ENCODE results near the gene NAA50. TPM values are rescaled to one million over a fixed set of nuclear protein-coding genes. Genes with fewer than 3 reads are reported as not detected.

The NAA50 gene
- total and polyA plus RNA-seq, 2 of the 13 experiments (the other 11 are each of a cell fraction or from before 2014, with no cell fraction given), result 30.2 to 233 TPM

DNA sequence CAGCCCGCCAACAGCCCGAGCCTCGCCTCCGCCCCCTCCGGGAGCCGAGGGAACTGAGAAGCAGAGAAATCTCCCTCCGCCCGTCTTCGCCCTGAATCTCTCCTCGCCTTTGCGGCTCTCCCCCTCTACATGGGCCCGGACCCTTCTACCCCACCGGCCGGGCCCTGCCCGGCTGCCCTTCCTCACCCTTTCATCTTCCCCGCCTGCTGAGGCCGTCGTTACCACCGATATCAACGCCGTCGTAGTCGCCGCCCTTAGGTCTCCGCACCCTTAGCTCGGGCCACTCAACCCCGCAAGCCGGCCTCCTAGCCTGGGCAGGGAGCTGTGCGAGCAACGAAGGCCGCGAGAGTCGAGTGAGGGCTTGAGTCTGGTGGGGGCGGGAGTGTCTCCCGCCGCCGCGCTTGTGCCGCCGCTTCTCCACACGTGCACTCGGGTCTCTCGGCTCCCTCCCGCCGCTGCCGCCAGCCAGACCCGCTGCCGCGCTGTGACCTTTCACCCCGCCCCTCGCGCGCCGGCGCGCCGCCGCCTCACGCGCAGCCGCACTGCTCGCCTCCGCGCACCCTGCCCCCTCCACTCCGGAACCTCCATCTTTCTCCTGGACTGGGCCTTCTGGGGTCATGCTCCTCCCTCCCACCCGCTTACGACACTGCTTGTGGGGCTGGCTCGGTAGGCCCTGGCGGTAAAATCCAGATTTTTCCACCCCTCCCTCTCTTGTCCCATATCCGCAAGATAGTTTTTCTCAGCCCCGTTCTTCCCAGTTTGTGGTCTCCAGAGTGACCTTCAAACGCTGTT lies at the start of gene NAA50 (continued):
- TF ChIP-seq SKIL (CRISPR knock-in tag; IDR thresholded peaks at IDR 0.05; ENCODE audit: borderline replicate concordance), result peak; percentile 62
- peak; percentile 92; the same call in 1 of the 2 replicates for TF ChIP-seq KDM5B (CRISPR knock-in tag; IDR thresholded peaks at IDR 0.05; ENCODE audit: borderline replicate concordance)
- 0 out of 2 replicates have a peak, but pooled peaks have one; percentile 13 for TF ChIP-seq ZSCAN29 (CRISPR knock-in tag; conservative IDR thresholded peaks at IDR 0.05)
- TF ChIP-seq ARHGAP35 (CRISPR knock-in tag; IDR thresholded peaks at IDR 0.05; ENCODE audit: borderline replicate concordance), result peak; percentile 19; the same call in 1 of the 2 replicates
- TF ChIP-seq, protein P1, sequence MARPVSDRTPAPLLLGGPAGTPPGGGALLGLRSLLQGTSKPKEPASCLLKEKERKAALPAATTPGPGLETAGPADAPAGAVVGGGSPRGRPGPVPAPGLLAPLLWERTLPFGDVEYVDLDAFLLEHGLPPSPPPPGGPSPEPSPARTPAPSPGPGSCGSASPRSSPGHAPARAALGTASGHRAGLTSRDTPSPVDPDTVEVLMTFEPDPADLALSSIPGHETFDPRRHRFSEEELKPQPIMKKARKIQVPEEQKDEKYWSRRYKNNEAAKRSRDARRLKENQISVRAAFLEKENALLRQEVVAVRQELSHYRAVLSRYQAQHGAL (CRISPR knock-in tag; IDR thresholded peaks at IDR 0.05; ENCODE audit: not compliant biosample characterization), result no peak
- no peak for TF ChIP-seq STAT5B (CRISPR knock-in tag; IDR thresholded peaks at IDR 0.05)
- TF ChIP-seq ZNF253 (CRISPR knock-in tag; IDR thresholded peaks at IDR 0.05; ENCODE audit: borderline replicate concordance), result peak; percentile 53; the same call in 1 of the 2 replicates
- TF ChIP-seq ASH2L (IDR thresholded peaks at IDR 0.05; ENCODE audit: insufficient read length, low read depth, low read length), result peak; percentile 85
- no peak for TF ChIP-seq NONO (IDR thresholded peaks at IDR 0.05)
- peak; percentile 92 for TF ChIP-seq NONO (CRISPR knock-in tag; conservative IDR thresholded peaks at IDR 0.05)
- no peak for TF ChIP-seq SMAD9 (CRISPR knock-in tag; IDR thresholded peaks at IDR 0.05)
- no peak for TF ChIP-seq KLF15 (CRISPR knock-in tag; IDR thresholded peaks at IDR 0.05; ENCODE audit: borderline replicate concordance)
- TF ChIP-seq ZSCAN31 (CRISPR knock-in tag; IDR thresholded peaks at IDR 0.05; ENCODE audit: low read depth), result 0 out of 2 replicates have a peak, but pooled peaks have one; percentile 13
- TF ChIP-seq, protein P2, sequence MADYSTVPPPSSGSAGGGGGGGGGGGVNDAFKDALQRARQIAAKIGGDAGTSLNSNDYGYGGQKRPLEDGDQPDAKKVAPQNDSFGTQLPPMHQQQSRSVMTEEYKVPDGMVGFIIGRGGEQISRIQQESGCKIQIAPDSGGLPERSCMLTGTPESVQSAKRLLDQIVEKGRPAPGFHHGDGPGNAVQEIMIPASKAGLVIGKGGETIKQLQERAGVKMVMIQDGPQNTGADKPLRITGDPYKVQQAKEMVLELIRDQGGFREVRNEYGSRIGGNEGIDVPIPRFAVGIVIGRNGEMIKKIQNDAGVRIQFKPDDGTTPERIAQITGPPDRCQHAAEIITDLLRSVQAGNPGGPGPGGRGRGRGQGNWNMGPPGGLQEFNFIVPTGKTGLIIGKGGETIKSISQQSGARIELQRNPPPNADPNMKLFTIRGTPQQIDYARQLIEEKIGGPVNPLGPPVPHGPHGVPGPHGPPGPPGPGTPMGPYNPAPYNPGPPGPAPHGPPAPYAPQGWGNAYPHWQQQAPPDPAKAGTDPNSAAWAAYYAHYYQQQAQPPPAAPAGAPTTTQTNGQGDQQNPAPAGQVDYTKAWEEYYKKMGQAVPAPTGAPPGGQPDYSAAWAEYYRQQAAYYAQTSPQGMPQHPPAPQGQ (CRISPR knock-in tag; IDR thresholded peaks at IDR 0.05; ENCODE audit: borderline replicate concordance), result no peak
- TF ChIP-seq, protein P3, sequence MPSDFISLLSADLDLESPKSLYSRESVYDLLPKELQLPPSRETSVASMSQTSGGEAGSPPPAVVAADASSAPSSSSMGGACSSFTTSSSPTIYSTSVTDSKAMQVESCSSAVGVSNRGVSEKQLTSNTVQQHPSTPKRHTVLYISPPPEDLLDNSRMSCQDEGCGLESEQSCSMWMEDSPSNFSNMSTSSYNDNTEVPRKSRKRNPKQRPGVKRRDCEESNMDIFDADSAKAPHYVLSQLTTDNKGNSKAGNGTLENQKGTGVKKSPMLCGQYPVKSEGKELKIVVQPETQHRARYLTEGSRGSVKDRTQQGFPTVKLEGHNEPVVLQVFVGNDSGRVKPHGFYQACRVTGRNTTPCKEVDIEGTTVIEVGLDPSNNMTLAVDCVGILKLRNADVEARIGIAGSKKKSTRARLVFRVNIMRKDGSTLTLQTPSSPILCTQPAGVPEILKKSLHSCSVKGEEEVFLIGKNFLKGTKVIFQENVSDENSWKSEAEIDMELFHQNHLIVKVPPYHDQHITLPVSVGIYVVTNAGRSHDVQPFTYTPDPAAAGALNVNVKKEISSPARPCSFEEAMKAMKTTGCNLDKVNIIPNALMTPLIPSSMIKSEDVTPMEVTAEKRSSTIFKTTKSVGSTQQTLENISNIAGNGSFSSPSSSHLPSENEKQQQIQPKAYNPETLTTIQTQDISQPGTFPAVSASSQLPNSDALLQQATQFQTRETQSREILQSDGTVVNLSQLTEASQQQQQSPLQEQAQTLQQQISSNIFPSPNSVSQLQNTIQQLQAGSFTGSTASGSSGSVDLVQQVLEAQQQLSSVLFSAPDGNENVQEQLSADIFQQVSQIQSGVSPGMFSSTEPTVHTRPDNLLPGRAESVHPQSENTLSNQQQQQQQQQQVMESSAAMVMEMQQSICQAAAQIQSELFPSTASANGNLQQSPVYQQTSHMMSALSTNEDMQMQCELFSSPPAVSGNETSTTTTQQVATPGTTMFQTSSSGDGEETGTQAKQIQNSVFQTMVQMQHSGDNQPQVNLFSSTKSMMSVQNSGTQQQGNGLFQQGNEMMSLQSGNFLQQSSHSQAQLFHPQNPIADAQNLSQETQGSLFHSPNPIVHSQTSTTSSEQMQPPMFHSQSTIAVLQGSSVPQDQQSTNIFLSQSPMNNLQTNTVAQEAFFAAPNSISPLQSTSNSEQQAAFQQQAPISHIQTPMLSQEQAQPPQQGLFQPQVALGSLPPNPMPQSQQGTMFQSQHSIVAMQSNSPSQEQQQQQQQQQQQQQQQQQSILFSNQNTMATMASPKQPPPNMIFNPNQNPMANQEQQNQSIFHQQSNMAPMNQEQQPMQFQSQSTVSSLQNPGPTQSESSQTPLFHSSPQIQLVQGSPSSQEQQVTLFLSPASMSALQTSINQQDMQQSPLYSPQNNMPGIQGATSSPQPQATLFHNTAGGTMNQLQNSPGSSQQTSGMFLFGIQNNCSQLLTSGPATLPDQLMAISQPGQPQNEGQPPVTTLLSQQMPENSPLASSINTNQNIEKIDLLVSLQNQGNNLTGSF (CRISPR knock-in tag; IDR thresholded peaks at IDR 0.05), result no peak
- no peak for TF ChIP-seq HMG20A (CRISPR knock-in tag; IDR thresholded peaks at IDR 0.05; ENCODE audit: borderline replicate concordance)
- TF ChIP-seq HIVEP1 (CRISPR knock-in tag; IDR thresholded peaks at IDR 0.05), result no peak
- no peak for TF ChIP-seq SRSF4 (IDR thresholded peaks at IDR 0.05; ENCODE audit: low read depth, low read length, poor library complexity, severe bottlenecking)

Data from HepG2 (cell line).